GM15510 (cell line): ENCODE data around the gene ARMH3.

ENCODE experiments used
- POLR2A ChIP-seq: IDR thresholded peaks from 3 replicates; pipeline ENCODE4 v1.6.1; 2011; ENCODE audit warnings: borderline replicate concordance; ENCODE audit not compliant: insufficient read length; ENCODE audit errors: extremely low read depth

ARMH3 gene

GRCh38 chr10:101967119-101967518 lies 88.9 kb downstream of the ARMH3 start:
- no peak for TF ChIP-seq POLR2A

GRCh38 chr10:101965075-101965765 lies 90.8 kb downstream of the ARMH3 start:
- no peak for TF ChIP-seq POLR2A

GRCh38 chr10:101961591-101962498 lies 94.1 kb downstream of the ARMH3 start:
- no peak for TF ChIP-seq POLR2A

GRCh38 chr10:101960879-101961395 lies 95.0 kb downstream of the ARMH3 start:
- TF ChIP-seq POLR2A: no peak

GRCh38 chr10:101959346-101959916 lies 96.5 kb downstream of the ARMH3 start:
- no peak for TF ChIP-seq POLR2A

GRCh38 chr10:101958691-101959090 lies 97.3 kb downstream of the ARMH3 start:
- TF ChIP-seq POLR2A: no peak

GRCh38 chr10:101956898-101957297 lies 99.1 kb downstream of the ARMH3 start:
- no peak for TF ChIP-seq POLR2A

- TF ChIP-seq POLR2A: no peak
These were observed 99.9 kb downstream of the ARMH3 start for GRCh38 chr10:101956117-101956516.

- TF ChIP-seq POLR2A: no peak
These were observed 103.8 kb downstream of the ARMH3 start for GRCh38 chr10:101952191-101952590.

- no peak for TF ChIP-seq POLR2A
These were observed 105.8 kb downstream of the ARMH3 start for GRCh38 chr10:101950213-101950612.

GRCh38 chr10:101941871-101942270 lies 114.1 kb downstream of the ARMH3 start:
- no peak for TF ChIP-seq POLR2A

GRCh38 chr10:101940916-101941315 lies 115.1 kb downstream of the ARMH3 start:
- no peak for TF ChIP-seq POLR2A

- TF ChIP-seq POLR2A: no peak
These were observed 116.2 kb downstream of the ARMH3 start for GRCh38 chr10:101939729-101940128.

- no peak for TF ChIP-seq POLR2A
These were observed 116.8 kb downstream of the ARMH3 start for GRCh38 chr10:101939008-101939648.

GRCh38 chr10:101938305-101939007 lies 117.5 kb downstream of the ARMH3 start:
- no peak for TF ChIP-seq POLR2A

GRCh38 chr10:101935431-101935830 lies 120.5 kb downstream of the ARMH3 start:
- no peak for TF ChIP-seq POLR2A
